GM12874 (cell line): ENCODE measurements around the gene NOLC1.

Experiments used
- CTCF ChIP-seq: IDR thresholded peaks from 2 replicates; pipeline ENCODE4 v1.5.1; 2011; ENCODE audit warnings: low read depth, mild to moderate bottlenecking, control low read depth, low read length, moderate library complexity; ENCODE audit not compliant: insufficient read depth

NOLC1 gene

GRCh38 chr10:102118867-102119266, 33.3 kb upstream of the NOLC1 start:
- TF ChIP-seq CTCF = no peak

- no peak for TF ChIP-seq CTCF
These were observed 32.6 kb upstream of the NOLC1 start for GRCh38 chr10:102119417-102120141.

- TF ChIP-seq CTCF = no peak
These were observed 31.8 kb upstream of the NOLC1 start, which contains the start of gene LDB1 for GRCh38 chr10:102120142-102120990. Gene LDB1 (minus strand): TSS chr10:102120368. CDS start chr10:102120110, 258 bp downstream.

- no peak for TF ChIP-seq CTCF
These were observed 31.0 kb upstream of the NOLC1 start for GRCh38 chr10:102120991-102121738.

- no peak for TF ChIP-seq CTCF
These were observed 30.3 kb upstream of the NOLC1 start for GRCh38 chr10:102121739-102122372.

GRCh38 chr10:102122450-102122849, 29.7 kb upstream of the NOLC1 start:
- TF ChIP-seq CTCF = no peak
